ENCODE data around the gene DLG2.

Gene DLG2

DNA sequence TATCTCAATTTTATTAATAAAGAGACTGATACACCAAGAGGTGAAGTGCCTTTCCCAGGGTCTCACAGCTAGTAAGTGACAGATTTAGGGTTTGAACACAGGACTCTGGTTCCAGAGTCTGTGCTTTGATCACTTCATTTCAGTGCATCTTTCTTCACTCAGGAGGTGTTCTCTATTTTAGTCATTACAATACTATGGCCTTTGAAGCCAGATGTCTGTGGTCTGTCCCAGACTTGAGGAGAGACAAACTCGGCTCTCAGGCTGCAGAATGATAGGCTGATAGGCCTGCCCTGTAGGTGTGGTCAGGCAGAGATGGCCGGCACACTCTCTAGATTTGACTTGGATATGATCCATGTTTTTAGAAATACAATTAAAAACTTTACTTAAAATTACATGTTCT is 1862.5 kb downstream of the DLG2 start:
- TF ChIP-seq, protein P1, sequence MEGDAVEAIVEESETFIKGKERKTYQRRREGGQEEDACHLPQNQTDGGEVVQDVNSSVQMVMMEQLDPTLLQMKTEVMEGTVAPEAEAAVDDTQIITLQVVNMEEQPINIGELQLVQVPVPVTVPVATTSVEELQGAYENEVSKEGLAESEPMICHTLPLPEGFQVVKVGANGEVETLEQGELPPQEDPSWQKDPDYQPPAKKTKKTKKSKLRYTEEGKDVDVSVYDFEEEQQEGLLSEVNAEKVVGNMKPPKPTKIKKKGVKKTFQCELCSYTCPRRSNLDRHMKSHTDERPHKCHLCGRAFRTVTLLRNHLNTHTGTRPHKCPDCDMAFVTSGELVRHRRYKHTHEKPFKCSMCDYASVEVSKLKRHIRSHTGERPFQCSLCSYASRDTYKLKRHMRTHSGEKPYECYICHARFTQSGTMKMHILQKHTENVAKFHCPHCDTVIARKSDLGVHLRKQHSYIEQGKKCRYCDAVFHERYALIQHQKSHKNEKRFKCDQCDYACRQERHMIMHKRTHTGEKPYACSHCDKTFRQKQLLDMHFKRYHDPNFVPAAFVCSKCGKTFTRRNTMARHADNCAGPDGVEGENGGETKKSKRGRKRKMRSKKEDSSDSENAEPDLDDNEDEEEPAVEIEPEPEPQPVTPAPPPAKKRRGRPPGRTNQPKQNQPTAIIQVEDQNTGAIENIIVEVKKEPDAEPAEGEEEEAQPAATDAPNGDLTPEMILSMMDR (IDR thresholded peaks at IDR 0.05) = no peak

DNA sequence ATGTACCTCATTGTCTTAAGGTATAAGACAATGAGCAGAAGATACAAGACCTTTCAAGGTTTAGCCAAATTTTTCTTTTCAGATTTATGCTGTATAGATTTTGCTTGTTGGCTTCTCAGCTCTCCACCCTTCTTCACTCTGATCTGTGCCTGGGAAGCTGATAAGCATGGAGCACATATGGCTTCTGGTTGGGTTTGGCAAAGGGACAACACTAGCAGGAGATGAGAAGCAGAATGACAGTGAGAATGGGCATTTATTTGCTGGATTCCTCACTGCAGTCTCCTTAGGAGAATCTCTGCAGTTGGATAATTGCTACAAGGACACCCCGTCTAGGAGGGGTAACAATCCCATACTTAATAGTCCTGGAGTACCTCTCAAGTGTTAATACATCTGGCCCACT is 1866.2 kb downstream of the DLG2 start:
- TF ChIP-seq, protein P1 (IDR thresholded peaks at IDR 0.05) = no peak

DNA sequence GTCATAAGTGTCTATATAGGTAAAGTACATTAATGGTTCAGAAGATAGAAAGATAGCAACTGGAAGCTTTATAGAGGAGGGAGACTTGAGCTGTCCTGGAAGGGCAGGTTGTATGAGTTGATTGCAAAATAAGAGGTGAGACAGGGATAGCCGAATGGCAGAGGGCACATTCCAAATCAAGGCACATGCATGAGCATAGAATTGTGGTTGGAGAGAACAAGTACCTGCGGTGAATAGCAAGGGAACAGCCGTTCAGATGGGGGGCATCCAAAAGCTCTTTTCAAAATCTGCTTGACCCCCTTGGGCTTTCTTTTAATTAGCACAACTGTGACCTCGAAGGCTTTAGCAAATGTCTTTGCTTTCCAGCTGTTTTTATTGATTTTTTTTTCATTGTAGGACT is 1868.0 kb downstream of the DLG2 start:
- TF ChIP-seq, protein P1 (IDR thresholded peaks at IDR 0.05) = no peak

DNA sequence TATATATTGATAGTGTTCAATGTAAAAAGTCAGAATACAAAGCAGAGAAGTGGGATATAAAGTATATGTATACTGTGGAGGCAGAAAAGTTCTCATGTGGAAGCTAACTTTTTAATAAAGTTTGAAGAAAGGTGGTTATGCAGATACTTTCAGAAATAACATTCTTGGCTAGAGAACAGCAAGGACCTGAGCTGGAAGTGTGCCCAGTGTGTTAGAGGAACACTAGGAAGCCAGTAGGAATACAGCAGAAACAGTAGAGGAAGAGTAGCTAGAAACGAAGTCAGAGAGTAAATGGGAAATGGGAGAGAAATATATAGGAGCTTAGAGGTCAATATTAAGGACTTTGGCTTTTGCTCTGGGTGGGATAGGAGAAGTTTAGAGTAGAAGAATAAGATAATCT is 1876.1 kb downstream of the DLG2 start:
- TF ChIP-seq, protein P1 (IDR thresholded peaks at IDR 0.05) = no peak

DNA sequence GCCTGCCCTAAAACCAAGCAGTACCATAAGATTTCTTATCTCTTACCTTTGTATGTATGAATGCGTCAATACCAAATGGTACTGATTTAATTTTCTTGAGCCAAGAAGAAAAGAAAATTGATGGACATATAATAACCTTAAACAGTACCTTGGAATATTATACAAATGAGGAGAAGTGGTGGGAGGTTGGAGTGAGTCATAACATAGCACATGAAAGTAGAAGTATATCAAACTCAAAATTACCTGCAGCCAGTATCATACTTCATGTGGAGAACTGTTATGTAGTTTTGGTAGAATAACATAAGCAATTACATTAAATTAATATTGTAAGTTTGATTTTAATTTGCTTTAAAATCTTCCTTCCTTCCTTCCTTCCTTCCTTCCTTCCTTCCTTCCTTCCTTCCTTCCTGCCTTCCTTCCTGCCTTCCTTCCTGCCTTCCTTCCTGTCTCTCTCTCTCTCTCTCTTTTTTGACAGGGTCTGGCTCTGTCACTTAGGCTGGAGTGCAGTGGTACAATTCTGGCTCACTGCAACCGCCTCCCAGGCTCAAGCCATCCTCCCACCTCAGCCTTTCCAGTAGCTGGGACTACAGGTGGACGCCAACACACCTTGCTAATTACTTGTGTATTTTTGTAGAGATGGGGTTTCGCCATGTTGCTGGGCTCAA is 1880.1 kb downstream of the DLG2 start:
- TF ChIP-seq, protein P1 (IDR thresholded peaks at IDR 0.05) = no peak

DNA sequence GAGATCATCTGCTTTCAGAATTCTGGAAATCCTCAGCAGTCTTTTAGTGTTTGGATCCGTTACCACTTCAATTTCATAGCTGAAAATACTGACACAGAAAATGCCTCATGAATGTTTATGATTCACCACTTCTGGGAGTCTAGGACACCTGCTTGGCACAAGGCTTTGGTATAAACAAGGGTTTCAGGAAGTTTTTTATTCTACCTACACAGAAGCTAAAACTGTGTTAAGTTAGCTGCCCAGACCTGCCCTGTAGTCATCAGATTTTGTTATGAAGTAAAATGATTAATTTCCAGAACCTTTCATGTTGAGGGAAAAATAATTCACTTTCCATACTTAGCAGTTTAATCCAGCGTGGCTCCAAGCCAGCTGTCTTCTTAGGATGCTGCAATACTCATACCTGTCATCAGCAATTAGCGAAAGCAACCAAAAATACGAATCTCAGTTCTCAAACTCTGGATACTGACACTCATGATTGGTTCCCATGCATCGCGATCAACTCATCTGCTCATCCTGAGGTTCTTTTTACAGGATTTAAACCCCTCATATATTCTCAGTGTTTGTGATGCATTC is 1882.4 kb downstream of the DLG2 start:
- TF ChIP-seq, protein P1 (IDR thresholded peaks at IDR 0.05) = no peak

DNA sequence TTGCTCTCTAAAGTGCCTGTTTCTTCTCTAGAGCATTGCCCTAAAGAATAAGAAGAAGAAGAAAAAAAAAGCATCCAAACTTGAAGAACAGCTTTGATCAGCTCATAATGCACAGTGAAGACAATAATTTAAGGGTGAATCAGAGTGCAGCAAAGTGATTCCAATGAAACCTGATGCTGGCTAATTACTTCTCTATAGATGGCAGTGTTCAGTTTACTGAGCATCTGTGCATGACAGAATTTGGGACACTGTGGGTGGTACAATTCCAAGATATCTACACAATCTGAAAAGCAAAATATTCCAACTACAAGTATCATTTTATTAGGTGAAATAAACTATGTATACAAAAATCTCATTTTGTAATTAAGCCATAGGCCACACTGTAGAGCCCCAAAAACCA is 1890.5 kb downstream of the DLG2 start:
- TF ChIP-seq, protein P1 (IDR thresholded peaks at IDR 0.05) = no peak

Data from LNCAP (cell line).